ENCODE results near the gene RAX2. TPM values are rescaled to one million over a fixed set of nuclear protein-coding genes. Genes with fewer than 3 reads are reported as not detected.

RAX2 gene
- total and polyA plus RNA-seq, 2 donors (not counting 3 experiments of a cell fraction or from before 2014, with no cell fraction given) = not detected

DNA sequence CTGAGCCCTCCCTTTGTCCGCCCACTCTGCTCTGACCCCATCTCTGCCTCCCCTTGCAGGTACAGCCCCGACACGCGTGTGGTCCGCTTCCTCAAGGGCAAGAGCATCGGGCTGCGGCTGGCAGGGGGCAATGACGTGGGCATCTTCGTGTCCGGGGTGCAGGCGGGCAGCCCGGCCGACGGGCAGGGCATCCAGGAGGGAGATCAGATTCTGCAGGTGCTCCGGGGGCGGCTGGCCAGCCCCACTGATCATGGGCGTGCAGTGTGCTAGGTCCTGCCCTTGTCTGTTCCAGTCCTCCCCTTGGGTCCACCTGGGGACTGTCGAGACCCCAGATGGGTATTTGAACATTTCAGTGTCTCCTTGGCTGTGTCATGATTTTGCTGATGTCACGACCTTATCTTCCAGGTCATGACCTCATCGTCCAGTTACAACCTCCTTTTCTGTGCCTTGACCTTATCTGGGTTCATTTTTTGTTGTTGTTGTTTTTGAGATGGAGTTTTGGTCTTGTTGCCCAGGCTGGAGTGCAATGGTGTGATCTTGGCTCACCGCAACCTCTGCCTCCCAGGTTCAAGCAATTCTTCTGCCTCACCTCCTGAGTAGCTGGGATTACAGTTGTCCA is 35.8 kb downstream of the RAX2 start:
- H3K4me3 ChIP-seq (replicated peaks in 1 of 3; ENCODE audit: insufficient read depth in 1 of 3, low read depth in 1 of 3, low read length in 3 of 3) = no peak overlapping the region
- BruUV-seq (replicated peaks) = no TSS peak
- H3K9me3 ChIP-seq (replicated peaks; ENCODE audit: control insufficient read depth, insufficient read depth, low read length) = no peaks in the 10 kb centered on the region
- intact Hi-C loops (cut with micrococcal nuclease) = no loop called here
- FAIRE-seq (no peak), DNase-seq (ENCODE audit: low read depth, low spot score) (no peak)
- POLR2A ChIA-PET = no interaction called here
- TF ChIP-seq CTCF (IDR thresholded peaks at IDR 0.05; ENCODE audit: extremely low read depth in 1 of 2, insufficient read depth in 1 of 2, low read depth in 1 of 2, low read length in 2 of 2) (no peak), POLR2AphosphoS5 (IDR thresholded peaks at IDR 0.05; ENCODE audit: insufficient read depth, low read depth, low read length) (no peak), FOS (IDR thresholded peaks at IDR 0.05; ENCODE audit: borderline replicate concordance, insufficient read depth, low read length) (no peak), MAX (IDR thresholded peaks at IDR 0.05; ENCODE audit: insufficient read depth, insufficient read length) (no peak), POLR2A (IDR thresholded peaks at IDR 0.05; ENCODE audit: low read depth, low read length) (no peak), GATA2 (IDR thresholded peaks at IDR 0.05; ENCODE audit: insufficient read depth, insufficient read length, low read depth, low read length) (no peak), JUN (IDR thresholded peaks at IDR 0.05; ENCODE audit: borderline replicate concordance, insufficient read depth, insufficient read length, low read depth) (no peak), MYC (IDR thresholded peaks at IDR 0.05; ENCODE audit: low read depth, low read length) (no peak), EZH2 (IDR thresholded peaks at IDR 0.05; ENCODE audit: borderline replicate concordance, low read depth, low read length, severe bottlenecking) (no peak)
- H3K9ac ChIP-seq (replicated peaks; ENCODE audit: extremely low read depth, insufficient read depth, low read length) = no peak overlapping the region
- H3K9me1 ChIP-seq (replicated peaks; ENCODE audit: control insufficient read depth, extremely low read depth, insufficient read depth, low read length) = no peaks in the 10 kb centered on the region
- H2AFZ ChIP-seq (ENCODE audit: low read depth, low read length) = no peak overlapping the region
- no peaks in the 10 kb centered on the region for H4K20me1 ChIP-seq (replicated peaks; ENCODE audit: control insufficient read depth, extremely low read depth, insufficient read depth, low read length)
- no peaks in the 10 kb centered on the region for H3K4me1 ChIP-seq (ENCODE audit: control insufficient read depth, extremely low read depth, insufficient read depth, low read length)
- no peaks in the 10 kb centered on the region for H3K36me3 ChIP-seq (ENCODE audit: control insufficient read depth in 2 of 2, extremely low read depth in 1 of 2, insufficient read depth in 2 of 2, low read length in 2 of 2)
- no peak overlapping the region for H3K27ac ChIP-seq (ENCODE audit: insufficient read depth, low read depth, low read length)
- H3K79me2 ChIP-seq (ENCODE audit: control insufficient read depth, insufficient read depth, low read length) = no peaks in the 10 kb centered on the region
- no peak overlapping the region for H3K4me2 ChIP-seq (ENCODE audit: insufficient read depth, low read length)
- no peaks in the 10 kb centered on the region for H3K27me3 ChIP-seq (ENCODE audit: control insufficient read depth in 2 of 2, insufficient read depth in 2 of 2, low read length in 2 of 2)
- CTCF ChIA-PET = no interaction called here
- dilution Hi-C loops (cut with MboI; ENCODE audit: extremely low pct_ligation_motif_present, low sequenced_read_pairs) = no loop called here
